Activated CD4-positive, CD25-positive, alpha-beta regulatory T cell treated with anti-CD3 and anti-CD28 coated beads, Interleukin-2, amount 50 U/mL, for 72 hours (primary cell): ENCODE data around the gene FGD4.

ENCODE experiments used
- DNase-seq: peaks from one replicate; pipeline ENCODE4 v3.0.0; 2021

Gene FGD4

DNA sequence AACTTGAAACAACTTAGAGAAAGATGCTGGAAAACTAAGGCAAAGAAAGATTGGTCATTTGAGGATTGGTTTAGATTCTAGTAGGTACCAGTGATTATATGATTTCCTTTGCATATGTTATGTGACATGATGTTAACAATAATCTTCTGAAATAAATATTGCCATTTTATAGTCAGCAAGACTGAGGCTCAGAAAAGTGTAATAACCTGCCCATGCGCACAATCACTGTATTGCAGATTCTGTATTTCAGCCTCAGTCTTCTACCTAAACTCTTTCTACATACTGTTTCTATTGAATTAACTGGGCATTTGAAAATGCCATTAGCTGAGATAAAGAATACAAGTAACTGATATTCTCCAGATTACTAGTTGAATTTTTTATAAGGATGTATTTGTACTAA is 61.3 kb downstream of the FGD4 start:
- DNase-seq, result no peak

DNA sequence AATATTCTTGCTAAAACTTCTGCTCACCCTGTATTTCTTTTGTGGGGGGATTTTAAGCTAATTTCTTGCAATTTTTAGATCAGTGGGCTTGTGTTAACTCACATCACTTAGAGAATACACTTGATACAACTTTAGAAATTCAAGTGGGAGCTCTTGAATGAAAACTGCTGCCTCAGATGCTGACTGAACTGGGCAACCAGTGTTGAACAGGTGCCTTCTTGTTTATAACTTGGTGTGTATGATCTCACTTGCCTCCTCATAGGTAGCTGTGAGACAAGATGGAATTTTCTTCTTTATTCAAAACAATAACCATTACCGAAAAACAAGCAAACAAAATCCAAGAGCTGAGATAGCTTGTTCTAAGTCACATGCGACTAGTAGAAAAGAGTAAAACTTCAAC is 63.5 kb downstream of the FGD4 start:
- DNase-seq, result no peak

DNA sequence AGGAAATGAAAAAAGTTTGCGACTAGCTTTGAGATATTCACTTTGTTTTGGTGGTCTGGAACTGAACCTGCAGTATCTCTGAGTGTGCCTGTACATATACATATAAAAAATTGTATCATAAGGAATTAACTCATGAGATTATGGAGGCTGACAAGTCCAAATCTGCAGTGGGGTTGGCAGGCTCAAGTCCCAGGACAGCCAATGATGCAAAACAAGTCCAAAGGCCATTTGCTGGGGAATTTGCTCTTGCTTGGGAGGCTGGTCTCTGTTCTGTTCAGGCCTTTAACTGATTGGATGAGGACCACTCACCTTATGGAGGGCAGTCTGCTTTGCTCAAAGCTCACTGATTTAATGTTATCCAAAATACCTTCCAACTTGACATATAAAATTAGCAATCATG is 66.8 kb downstream of the FGD4 start:
- DNase-seq, result no peak

DNA sequence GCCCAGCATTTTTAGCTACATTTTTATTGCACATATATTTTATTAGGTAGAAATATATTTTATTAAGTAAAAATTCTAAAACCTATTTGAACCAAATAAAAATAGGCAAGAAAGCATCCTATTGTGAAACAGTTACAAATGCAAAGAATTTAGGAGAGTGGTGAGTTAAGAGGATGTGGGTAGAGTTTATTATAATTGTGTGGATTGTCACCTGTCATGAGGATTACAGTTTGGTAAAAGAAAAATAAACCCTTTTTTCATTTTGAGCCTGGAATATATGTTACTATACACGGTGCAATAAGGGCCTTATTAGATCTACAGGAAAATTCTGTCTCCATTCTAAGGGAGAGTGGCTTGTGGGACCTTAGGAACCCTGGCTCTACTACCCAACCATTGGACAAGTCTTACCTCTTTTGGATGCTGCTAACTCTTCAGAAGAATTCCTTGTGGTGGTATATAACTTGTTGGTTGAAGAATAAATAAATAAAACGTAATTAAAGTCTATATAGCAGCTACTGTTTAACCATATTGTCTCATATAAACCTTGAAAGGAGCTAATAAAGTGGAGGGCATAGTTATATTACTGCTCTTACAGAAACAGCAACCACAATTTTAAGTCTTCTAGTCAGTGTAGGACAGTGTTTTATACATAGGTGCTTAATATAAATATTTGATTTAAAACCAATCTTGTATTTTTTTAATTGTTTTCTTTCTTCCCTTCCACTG is 67.8 kb downstream of the FGD4 start:
- no peak for DNase-seq

DNA sequence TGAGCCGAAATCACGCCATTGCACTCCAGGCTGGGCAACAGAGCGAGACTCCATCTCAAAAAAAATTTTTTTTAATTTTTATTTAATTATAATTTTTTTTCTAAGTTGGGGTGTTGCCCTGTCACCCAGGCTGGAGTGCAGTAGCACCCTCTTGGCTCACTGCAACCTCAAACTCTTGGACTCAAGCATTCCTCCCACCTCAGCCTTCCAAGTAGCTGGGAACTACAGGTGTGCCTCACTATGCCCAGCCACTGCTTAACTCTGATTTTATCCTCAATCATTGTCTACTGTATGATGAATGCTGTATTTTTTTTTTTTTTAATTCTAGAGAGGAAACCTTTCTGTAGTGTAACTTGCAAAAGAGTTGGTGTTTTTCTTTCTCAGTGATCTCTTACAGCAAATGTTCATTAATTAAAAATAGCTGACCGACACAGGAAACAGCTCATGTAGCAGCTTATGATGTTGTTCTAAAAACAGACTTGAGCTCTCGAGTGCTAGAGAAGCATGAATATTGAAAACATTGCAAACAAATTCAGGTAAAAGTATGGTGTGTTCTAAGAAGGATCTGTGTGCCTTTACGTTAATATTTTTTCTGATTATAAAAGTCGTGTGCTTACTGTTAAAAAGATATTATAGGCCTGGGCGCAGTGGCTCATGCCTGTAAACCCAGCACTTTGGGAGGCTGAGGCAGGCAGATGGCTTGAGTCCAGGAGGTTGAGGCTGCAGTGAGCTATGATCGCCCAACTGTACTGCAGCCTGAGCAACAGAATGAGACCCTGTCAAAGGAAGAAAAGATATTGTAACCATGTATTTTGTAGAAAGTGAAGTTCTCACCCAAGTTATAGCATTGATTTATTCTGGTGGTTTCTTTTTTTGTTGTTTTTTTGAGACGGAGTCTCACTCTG is 68.9 kb downstream of the FGD4 start:
- no peak for DNase-seq

DNA sequence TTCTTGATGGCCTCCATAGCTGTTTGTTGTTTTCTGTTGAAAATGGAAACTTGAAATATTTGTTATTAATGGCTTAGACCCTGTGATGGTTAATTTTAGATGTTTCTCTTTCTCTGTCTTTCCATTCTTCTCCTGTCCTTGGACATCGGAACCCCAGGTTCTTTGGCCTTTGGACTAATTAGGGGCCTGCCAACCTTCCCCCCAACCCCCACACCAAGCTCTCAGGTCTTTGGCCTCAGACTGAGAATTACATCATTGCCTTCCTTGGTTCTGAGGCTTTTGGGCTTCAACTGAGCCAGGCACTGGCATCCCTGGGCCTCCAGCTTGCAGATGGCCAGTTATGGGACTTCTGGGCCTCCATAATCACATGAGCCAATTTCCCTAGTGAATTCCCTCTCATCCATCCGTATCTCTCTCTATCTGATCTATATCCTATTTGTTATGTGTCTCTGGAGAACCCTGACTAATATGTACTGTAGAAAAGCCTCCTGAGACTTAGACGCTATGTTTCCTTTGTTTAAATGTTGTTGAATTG is 71.6 kb downstream of the FGD4 start:
- no peak for DNase-seq

DNA sequence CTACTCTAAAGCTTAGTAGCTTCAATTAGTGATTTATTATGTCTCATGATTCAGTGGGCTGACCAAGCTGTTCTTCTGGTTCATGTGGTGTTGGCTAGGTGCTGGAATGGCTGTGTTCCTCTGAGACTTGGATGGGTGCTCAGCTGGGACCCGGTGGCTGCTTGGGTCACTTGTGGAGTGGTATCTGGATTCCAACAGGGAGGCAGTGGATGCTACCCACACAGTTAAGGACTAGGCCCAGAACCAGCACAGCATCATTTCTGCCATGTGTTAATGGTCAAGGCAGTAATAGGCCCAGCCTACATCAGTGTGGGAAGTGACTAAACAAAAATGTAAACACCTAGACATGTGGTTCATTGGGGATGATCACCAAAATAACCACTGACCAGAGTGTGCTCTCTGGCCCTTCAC is 72.2 kb downstream of the FGD4 start:
- DNase-seq, result no peak

DNA sequence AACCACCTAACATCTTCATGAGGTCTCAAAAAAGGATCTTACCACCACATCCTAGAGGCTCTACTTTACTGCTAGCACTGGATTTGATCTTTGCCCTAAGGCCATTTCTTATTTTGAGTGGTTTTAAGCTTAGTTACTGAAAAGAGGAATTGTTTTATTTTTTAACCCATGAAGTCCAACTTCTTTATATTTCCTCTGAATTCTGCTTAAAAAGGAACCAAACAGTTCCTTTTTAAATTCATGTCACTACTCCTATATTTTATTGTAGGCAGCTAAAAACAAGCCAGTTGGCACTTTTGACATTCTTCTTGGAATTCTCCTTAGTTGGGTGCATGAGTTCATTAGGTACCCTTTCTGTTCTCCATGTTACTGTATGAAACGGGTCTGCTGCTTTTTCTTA is 76.4 kb downstream of the FGD4 start:
- DNase-seq, result no peak

DNA sequence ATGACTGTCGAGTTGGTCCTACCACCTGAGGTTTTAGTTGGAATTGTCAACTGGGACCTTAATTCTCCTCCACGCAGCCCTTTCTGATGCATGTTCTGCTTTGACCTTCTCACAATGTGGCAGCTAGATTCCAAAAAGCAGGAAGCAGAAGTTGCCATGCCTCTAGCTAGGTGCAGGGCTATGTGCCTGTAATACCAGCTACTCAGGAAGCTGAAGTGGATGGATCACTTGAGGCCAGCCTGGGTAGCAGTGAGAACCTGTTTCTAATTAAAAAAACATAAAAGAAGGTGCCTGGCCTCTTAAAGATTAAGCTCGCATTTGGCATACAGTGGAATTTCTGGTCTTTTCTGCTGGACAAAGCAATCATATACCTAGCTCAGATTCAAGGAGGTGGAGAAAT is 77.1 kb downstream of the FGD4 start:
- DNase-seq, result no peak

DNA sequence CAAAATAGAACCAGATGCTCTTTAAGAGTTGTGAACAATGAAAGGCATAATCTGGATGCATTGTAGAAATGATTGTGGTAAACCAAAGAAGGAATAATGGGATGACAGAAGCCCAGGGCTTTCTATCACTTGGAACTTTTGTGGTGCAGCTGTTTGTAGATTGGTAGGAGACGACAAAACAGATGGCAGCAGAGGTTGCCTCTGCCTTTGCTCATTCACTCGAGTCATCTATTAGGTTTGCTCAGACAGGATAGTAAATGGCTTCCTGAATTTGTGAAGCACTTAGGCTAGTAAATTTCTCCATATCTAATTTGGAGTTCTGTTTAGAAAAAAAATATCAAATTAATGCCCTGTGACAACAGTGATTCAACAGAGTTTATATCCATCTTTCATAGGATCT is 78.4 kb downstream of the FGD4 start:
- no peak for DNase-seq

DNA sequence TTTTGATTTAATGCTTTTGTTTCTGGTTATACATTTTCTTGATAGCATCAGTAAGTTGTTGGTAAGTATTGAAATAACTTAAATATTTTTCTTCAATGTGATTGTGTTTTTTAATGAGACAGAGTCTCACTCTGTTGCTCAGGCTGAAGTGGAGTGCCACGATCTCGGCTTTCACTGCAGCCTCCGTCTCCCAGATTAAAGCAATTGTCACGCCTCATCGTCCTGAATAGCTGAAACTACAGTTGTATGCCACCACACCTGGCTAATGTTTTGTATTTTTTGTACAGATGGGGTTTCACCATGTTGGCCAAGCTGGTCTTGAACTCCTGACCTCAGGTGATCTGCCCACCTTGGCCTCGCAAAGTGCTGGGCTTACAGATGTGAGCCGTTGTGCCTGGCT is 78.8 kb downstream of the FGD4 start:
- DNase-seq, result no peak

DNA sequence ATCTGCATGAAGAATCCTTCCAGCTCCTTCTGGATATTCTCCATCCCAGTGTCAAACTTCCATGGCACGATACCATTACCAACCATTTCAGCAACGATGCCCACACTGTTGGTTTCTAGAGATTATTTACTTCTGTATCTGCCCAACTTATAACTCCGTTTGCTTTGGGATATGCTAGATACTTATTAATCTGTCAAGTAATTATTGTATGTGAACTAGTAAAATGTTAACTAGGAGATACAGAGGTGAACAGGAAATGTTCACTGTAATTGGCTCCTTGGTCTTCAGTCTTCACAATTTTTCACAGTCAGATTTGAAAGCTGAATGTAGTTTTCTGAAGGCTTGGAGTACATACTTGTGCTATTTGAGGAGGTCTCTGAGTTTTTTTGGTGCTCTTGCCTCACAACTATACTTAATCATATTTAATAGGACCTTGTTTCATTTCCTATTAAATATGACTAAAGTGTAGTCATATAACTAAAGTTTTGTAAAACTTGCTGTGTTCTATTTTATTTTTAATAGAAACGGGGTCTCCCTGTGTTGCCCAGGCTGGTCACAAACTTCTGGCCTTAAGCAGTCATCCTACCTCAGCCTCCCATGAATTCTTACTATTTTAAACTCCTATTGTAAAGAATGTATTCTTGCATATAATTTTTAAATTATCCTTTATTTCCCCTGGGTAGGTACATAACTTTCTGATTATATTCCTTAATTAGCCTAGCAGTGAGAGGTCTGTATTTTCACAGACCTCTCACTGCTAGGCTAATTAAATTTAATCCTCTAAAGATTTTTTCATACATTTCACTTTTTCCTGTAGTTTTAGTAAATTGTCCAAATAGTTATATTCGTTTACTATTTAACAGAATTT is 79.7 kb downstream of the FGD4 start:
- no peak for DNase-seq

DNA sequence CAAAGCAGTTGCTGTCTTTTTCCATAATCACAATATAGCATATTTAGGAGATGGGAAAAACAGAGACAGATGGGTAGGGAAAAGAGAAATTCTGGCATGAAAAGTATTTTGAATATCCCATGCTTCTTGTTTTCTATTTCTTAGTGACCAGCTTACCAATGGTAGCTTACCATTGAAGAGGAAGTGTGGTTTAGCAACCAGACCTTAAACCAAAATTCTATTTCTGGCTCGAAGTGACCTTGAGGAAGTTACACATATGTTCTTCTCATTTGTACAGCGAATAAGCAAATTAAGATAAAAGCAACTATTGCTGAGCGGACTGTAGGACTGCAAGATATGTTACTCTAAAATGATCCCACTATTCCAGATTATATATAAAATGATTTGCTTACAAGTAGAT is 82.9 kb downstream of the FGD4 start:
- no peak for DNase-seq

DNA sequence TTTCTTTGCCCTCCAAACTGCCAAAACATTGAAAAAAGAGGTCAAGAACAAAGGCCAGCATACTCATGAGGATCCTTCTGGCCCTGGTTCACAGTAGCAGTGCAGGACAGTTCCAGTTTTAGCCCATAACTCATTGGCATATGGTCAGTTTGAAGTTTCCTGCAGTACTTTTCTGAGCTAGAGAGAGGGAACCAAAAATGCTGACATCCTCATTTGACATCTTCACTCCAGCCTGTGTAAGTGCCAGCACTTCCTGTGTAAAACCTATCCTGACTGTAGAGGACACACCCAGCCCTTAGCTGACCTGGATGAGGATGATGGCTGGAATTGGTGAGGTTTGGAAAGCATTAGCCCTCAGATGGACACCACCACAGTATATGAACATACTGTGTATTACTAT is 84.1 kb downstream of the FGD4 start:
- DNase-seq, result no peak

DNA sequence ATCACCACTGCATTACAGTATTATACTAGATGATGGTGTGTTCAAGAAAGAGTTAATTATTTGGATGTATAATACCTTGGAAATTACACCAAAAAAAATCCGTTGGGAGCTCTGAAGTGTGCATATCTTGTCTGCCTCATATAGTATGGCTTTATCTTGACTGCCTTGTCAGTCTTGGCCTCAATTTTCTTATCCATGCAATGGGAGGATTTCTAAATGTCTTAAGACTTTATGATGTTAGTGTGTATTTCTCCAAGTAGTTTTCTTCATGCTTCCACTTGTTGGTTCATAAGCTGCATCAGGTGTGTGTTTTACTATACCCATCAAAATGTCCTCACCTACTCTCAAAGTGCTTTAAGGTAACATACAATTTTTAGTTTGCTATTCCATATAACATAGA is 84.6 kb downstream of the FGD4 start:
- no peak for DNase-seq

DNA sequence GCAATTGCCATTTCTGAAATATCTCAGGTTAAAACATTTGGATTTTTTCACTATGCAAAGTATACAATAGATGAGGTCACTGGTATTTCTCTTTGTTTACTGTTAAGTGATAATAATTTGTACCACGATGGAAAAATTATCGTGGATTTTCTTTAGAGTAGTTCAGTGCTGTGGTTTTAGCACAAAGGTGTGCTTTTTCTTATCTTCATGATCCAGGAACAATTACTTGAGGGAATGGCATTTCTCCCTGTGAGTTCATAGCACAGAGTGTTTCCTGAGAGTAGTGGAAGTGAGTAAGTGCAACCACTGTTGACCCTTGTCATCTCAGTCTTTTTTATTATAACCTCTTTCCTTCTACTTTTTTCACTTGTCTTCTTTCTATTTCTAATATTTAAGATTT is 86.8 kb downstream of the FGD4 start:
- no peak for DNase-seq

DNA sequence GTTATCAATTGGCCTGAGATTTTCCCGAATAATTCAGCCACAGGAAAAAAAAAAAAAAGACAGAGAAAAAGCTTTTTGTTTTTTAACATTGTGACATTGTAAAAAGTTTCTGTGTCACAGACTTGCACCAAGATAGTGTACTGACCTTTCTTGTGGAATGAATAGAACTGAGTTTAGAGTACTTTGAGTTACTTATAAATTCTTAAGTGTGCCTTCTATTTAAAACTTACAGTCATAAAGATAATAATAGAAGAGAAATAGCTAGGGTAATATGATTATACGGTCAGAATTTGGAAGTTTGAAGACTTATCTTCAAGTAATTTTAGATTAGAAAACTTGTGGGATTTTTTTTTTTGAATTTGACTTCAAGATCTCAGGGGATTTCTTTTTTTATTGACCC is 88.8 kb downstream of the FGD4 start:
- DNase-seq, result no peak

DNA sequence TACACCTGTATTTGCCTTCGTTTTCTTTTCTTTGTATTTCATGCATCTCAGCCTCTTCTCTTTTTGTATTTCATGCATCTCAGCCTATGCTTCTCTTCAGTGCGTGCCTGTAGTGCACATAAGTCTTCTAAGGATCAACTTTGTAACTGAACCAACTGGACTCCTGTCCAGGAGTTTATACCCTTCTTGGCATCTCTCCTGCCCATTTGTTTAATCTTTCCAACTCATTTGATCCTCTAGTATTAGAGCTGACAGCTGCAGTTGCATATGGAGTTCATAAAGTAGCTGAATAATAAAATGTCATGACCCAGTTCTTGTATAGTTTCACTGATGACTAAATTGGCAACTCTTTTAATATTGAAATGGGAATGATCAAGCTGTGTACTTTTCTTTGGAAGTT is 89.7 kb downstream of the FGD4 start:
- DNase-seq, result no peak

DNA sequence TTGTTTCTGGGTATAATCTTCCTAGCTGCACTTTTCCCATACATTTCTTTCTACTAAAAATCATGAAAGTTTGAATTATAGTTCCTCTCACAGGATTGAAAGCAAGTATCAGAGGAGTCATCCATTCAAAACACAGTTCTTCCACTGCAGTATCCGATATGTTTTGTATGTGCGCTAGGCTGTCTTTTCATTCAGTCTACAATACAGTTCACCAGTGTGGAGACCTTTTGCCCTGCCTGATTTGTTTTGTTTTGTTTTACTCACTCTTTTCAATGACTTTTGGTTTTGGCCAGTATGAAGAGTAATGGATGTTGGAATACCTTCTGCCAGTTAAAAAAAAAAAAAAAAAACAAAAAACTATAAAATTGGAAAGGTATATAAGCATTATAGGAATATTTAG is 91.4 kb downstream of the FGD4 start:
- no peak for DNase-seq

DNA sequence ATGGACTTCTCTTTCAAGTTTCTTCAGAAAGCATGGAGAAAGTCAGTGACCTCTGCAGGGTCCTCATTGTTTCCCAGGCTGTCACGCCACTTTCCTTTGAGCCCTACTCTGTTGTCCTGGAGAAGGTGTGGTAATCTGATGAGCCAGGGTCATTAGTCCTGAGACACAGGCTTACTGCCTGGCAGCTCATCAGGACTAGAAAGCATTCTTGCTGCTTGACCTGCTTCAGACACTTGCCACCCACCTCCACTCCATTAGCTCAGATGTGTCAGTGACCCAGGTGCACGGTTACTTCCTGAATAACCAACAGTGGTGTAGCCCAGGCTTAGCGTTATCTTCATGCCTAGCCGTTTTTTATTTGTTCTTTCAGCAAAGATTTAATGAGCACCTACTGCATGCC is 93.9 kb downstream of the FGD4 start:
- DNase-seq, result no peak

DNA sequence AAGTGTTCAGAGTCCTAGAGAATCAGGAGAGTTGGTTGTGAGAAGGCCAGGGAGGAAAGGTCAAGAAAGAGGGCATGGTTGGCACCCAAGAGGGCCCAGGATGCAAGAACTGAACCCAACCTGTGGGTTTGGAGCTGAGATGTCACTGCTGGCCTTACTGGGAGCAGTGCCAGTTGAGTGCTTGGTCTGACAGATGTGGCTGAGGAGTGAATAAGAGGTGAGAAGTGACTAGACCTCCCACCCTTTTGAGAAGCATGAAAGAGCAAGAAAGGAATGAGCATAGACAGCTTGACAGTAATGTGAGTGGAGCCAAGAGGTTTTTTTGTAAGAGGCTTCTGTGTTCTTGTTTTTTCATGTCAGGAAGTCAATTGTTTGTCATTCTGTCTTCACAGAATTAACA is 95.3 kb downstream of the FGD4 start:
- DNase-seq, result no peak

DNA sequence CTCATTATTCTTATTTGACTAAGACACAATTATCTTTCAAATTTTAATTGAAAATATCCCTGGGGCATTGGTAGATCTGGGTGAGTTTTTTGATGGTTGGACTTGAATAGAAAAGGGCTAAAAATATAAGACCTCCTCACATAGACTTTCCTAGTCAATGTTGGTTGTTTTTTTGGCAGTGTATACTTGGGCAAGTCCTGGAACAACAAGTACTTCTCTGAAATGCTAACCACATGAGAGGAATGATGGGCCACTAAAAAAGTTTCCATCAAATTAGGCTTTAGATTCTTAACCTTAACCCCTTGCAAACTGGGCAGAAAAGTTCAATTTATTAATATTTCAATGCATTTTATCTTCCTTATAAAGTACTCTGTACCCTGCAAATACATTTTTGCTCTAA is 97.6 kb downstream of the FGD4 start:
- DNase-seq, result no peak

DNA sequence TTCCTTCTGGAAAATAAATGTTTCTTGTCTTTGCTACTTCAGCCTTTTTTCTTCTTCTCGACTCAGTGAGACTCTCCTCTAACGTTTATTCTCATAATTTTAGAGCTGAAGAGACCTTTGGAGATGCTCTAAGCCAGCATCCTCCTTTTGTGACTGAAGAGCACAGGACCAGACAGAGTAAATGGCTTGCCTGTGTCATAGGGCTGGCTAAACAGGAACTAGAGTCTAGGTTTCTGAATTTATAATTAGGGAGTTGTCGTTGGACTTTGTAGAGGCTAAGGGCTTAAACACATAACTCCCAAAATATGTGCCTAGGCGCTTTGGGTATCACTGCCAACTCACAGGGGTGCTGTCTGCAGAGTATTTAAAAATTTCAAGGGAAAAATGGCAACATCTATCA is 98.5 kb downstream of the FGD4 start:
- no peak for DNase-seq
